GM23248 (cell line): ENCODE measurements around the gene CCDC18.

Experiments
- EZH2 ChIP-seq: fragments of 200-600 bp; sonication (generic); IDR thresholded peaks from 2 replicates; pipeline ENCODE4 v1.6.1; 2018; ENCODE audit warnings: antibody characterized with exemption, mild to moderate bottlenecking; ENCODE audit not compliant: insufficient read depth, poor library complexity, severe bottlenecking
- EZH2phosphoT487 ChIP-seq: fragments of 200-600 bp; sonication (generic); IDR thresholded peaks from 2 replicates; pipeline ENCODE4 v1.6.1; 2018; ENCODE audit warnings: antibody characterized with exemption, moderate library complexity, mild to moderate bottlenecking, low read depth; ENCODE audit not compliant: insufficient read depth

DNA sequence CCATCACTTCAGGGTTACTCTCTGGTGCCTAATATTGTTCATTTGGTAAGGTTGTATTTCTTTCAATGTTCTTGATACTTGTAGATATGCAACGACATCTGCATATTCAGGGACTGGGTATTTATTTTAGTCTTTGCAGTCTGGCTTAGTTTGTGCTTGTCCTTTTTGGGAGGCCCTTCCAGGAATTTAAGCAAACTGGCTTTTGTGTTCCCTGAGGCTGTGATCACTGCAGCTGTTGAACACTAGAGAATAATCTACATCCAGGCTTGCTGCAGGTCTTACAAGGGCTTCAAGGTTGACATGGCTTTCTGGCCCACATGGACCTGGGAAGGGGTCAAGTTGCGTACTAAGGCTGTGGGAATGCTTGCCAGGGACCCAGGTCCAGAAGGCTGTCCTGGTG lies 72.1 kb downstream of the CCDC18 start:
- TF ChIP-seq EZH2 (no peak), EZH2phosphoT487 (no peak)
